Cardiac muscle cell (in vitro differentiated cells and primary cell): Measurements from ENCODE around the gene TTBK1. TPM values are rescaled to one million over a fixed set of nuclear protein-coding genes. Genes with fewer than 3 reads are reported as not detected.

Source experiments
- DNase-seq, 2 donors: peaks; one replicate each; pipeline versions ENCODE4 v3.0.0 to v3.0.0-alpha.2; 2010 to 2017; ENCODE audit warnings: low read depth in 1 of 2, low spot score in 1 of 2
- H3K27ac ChIP-seq: fragments of 200-600 bp; sonication (generic); 2 replicates; pipeline ENCODE4 v1.5.1; 2016
- H3K27me3 ChIP-seq: fragments of 200-600 bp; sonication (generic); 2 replicates; pipeline ENCODE4 v1.6.0; 2016; ENCODE audit warnings: control low read depth
- H3K36me3 ChIP-seq: fragments of 200-600 bp; sonication (generic); 2 replicates; pipeline ENCODE4 v1.5.1; 2016; ENCODE audit warnings: control low read depth
- H3K4me1 ChIP-seq: fragments of 200-600 bp; sonication (generic); 2 replicates; pipeline ENCODE4 v1.8.1; 2017; ENCODE audit warnings: low read depth, mild to moderate bottlenecking, mixed run types
- H3K4me3 ChIP-seq: fragments of 200-600 bp; sonication (generic); 2 replicates; pipeline ENCODE4 v1.5.1; 2016; ENCODE audit warnings: mild to moderate bottlenecking
- H3K9me3 ChIP-seq: fragments of 200-600 bp; sonication (generic); 2 replicates; pipeline ENCODE4 v1.5.1; 2017; ENCODE audit warnings: low read depth, mild to moderate bottlenecking, control low read depth
- CTCF ChIP-seq: IDR thresholded peaks from 2 replicates; pipeline ENCODE4 v1.5.1; 2012; ENCODE audit warnings: low read depth, mild to moderate bottlenecking, low read length
- polyA plus RNA-seq: library from polyadenylated mRNA; unstranded; fragments of >200 nt; fragmentation: Nextera tagmentation; extraction: Ambion mirVana; gene quantifications from 2 replicates; pipeline ENCODE4 v1.2.1, GENCODE V29; 2016
- total RNA-seq: library from RNA; depleted of rRNA; stranded (reverse); fragments of >200 nt; gene quantifications from 2 replicates; pipeline ENCODE4 v1.2.3, GENCODE V29; 2016

Gene TTBK1
- total and polyA plus RNA-seq, 2 experiments from 2014 or later, result 0.15 to 1.0 TPM

- H3K27ac ChIP-seq, result no peak overlapping the region
- TF ChIP-seq CTCF, result no peak
- H3K27me3 ChIP-seq, result peaks cover 21% of the 10 kb centered on the region
- no peak overlapping the region for H3K4me3 ChIP-seq
- no peaks in the 10 kb centered on the region for H3K9me3 ChIP-seq
- no peak for DNase-seq
- H3K36me3 ChIP-seq, result no peaks in the 10 kb centered on the region
- peaks cover 7% of the 10 kb centered on the region for H3K4me1 ChIP-seq
Observed at GRCh38 chr6:43280234-43280633, 37.0 kb downstream of the TTBK1 start.

DNA sequence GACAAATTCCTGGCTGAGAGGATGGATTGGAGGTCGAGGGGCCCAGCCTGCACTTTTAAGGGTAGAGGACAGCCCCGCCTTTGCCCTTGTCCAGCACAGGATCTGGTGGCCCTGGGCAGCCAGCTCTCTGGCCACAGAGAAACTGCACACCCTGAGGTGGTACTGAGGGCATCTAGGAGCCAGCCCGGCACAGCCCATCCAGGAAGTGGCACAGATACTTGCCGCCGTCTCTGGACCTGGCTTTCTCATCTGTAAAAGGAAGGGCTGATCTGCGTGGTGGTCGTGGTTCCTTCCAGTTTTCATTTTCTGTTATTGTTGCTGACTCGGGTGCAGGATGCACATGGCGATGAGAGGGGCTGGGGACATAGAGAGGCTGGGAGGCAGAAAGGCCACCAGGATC is 38.8 kb downstream of the TTBK1 start:
- H3K4me1 ChIP-seq, result peaks cover 7% of the 10 kb centered on the region
- DNase-seq, result no peak
- H3K9me3 ChIP-seq, result no peaks in the 10 kb centered on the region
- no peak overlapping the region for H3K27ac ChIP-seq
- TF ChIP-seq CTCF, result no peak
- H3K36me3 ChIP-seq, result no peaks in the 10 kb centered on the region
- H3K4me3 ChIP-seq, result no peak overlapping the region
- peaks cover 7% of the 10 kb centered on the region for H3K27me3 ChIP-seq

DNA sequence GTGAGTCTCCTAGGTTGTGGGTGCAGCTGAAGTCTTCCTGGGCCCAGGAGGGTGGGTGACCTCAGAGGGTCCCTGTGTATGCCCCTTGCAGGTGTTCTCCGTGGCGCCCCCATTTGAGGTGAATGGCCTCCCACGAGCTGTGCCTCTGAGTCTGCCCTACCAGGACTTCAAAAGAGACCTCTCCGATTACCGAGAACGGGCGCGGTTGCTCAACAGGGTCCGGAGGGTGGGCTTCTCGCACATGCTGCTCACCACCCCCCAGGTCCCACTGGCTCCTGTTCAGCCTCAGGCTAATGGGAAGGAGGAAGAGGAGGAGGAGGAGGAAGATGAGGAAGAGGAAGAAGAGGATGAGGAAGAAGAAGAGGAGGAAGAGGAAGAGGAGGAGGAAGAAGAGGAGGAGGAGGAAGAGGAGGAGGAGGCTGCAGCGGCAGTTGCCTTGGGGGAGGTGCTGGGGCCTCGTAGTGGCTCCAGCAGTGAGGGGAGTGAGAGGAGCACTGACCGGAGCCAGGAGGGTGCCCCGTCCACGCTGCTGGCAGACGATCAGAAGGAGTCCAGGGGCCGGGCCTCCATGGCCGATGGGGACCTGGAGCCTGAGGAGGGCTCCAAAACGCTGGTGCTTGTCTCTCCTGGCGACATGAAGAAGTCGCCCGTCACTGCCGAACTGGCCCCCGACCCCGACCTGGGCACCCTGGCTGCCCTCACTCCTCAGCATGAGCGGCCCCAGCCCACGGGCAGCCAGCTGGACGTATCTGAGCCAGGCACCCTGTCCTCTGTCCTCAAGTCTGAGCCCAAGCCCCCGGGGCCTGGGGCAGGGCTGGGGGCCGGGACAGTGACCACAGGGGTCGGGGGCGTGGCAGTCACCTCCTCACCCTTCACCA is 39.6 kb downstream of the TTBK1 start:
- Histone ChIP-seq H3K27ac (no peak overlapping the region), H3K4me1 (peaks cover 7% of the 10 kb centered on the region), H3K36me3 (no peaks in the 10 kb centered on the region), H3K4me3 (no peak overlapping the region), H3K9me3 (no peaks in the 10 kb centered on the region), H3K27me3 (peaks cover 7% of the 10 kb centered on the region)
- DNase-seq, result no peak
- no peak for TF ChIP-seq CTCF

DNA sequence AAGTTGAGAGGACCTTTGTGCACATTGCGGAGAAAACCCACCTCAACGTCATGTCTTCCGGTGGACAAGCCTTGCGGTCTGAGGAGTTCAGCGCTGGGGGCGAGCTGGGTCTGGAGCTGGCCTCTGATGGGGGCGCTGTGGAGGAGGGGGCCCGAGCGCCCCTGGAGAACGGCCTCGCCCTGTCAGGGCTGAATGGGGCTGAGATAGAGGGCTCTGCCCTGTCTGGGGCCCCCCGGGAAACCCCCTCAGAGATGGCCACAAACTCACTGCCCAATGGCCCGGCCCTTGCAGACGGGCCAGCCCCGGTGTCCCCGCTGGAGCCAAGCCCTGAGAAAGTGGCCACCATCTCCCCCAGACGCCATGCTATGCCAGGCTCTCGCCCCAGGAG is 40.2 kb downstream of the TTBK1 start:
- Histone ChIP-seq H3K36me3 (no peaks in the 10 kb centered on the region), H3K9me3 (no peaks in the 10 kb centered on the region), H3K4me3 (no peak overlapping the region), H3K27ac (no peak overlapping the region), H3K4me1 (peaks cover 4% of the 10 kb centered on the region), H3K27me3 (peaks cover 7% of the 10 kb centered on the region)
- DNase-seq, result no peak
- no peak for TF ChIP-seq CTCF

DNA sequence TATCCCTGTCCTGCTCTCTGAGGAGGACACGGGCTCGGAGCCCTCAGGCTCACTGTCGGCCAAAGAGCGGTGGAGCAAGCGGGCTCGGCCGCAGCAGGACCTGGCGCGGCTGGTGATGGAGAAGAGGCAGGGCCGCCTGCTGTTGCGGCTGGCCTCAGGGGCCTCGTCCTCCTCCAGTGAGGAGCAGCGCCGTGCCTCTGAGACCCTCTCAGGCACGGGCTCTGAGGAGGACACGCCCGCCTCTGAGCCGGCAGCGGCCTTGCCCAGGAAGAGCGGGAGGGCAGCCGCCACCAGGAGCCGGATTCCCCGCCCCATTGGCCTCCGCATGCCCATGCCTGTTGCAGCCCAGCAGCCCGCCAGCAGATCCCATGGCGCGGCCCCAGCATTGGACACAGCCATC is 40.6 kb downstream of the TTBK1 start:
- Histone ChIP-seq H3K9me3 (no peaks in the 10 kb centered on the region), H3K27me3 (peaks cover 7% of the 10 kb centered on the region), H3K4me1 (peaks cover under 1% of the 10 kb centered on the region), H3K4me3 (no peak overlapping the region), H3K27ac (no peak overlapping the region), H3K36me3 (no peaks in the 10 kb centered on the region)
- DNase-seq, result no peak
- TF ChIP-seq CTCF, result no peak
